Endometrial microvascular endothelial cells (primary cell): ENCODE measurements around the gene AP2S1. TPM values are rescaled to one million over a fixed set of nuclear protein-coding genes. Genes with fewer than 3 reads are reported as not detected.
"Not testable (repeated sequence)": the region's sequence is repeated elsewhere in the genome, so short reads cannot be mapped to it uniquely, and the experiment has no call there.

Experiments
- in situ Hi-C: cut with HindIII; loops from 2 replicates; pipeline ENCODE4 v1.10.0; 2017; ENCODE audit warnings: low sequenced_read_pairs, low pct_unique_long_range_greater_than_20kb; ENCODE audit errors: inconsistent ontology term
- total RNA-seq: library from RNA; depleted of rRNA; stranded (reverse); fragments of >200 nt; gene quantifications from one replicate; pipeline ENCODE4 v1.2.3, GENCODE V29; 2015; ENCODE audit errors: inconsistent ontology term

Gene AP2S1
- total RNA-seq, 1 donor from 2014 or later, result 287 TPM

GRCh38 chr19:46872967-46873366 is 22.3 kb upstream of the AP2S1 start:
- in situ Hi-C loops, result no loop called here

- in situ Hi-C loops, result not testable (repeated sequence)
These were observed 20.5 kb upstream of the AP2S1 start for GRCh38 chr19:46871173-46871572.

- in situ Hi-C loops, result no loop called here
These were observed 17.6 kb upstream of the AP2S1 start for GRCh38 chr19:46868025-46868802.

GRCh38 chr19:46867170-46867569 is 16.5 kb upstream of the AP2S1 start:
- in situ Hi-C loops, result no loop called here

GRCh38 chr19:46866407-46867136 is 15.9 kb upstream of the AP2S1 start:
- in situ Hi-C loops, result no loop called here

- in situ Hi-C loops, result no loop called here
These were observed 13.4 kb upstream of the AP2S1 start for GRCh38 chr19:46863818-46864629.

GRCh38 chr19:46862974-46863632 is 12.5 kb upstream of the AP2S1 start:
- in situ Hi-C loops, result no loop called here

GRCh38 chr19:46862503-46862834 is 11.8 kb upstream of the AP2S1 start:
- in situ Hi-C loops, result no loop called here

GRCh38 chr19:46861691-46862502 is 11.3 kb upstream of the AP2S1 start:
- in situ Hi-C loops, result no loop called here

GRCh38 chr19:46860846-46861690 is 10.4 kb upstream of the AP2S1 start, which contains the start of gene ARHGAP35:
Gene ARHGAP35 (plus strand): TSS chr19:46860997. CDS start chr19:46918676, 57,679 bp downstream.
- in situ Hi-C loops, result no loop called here

GRCh38 chr19:46860125-46860845 is 9.6 kb upstream of the AP2S1 start:
- in situ Hi-C loops, result no loop called here

- in situ Hi-C loops, result no loop called here
These were observed 9.0 kb upstream of the AP2S1 start for GRCh38 chr19:46859637-46860124.

- in situ Hi-C loops, result no loop called here
These were observed 5.7 kb upstream of the AP2S1 start for GRCh38 chr19:46856062-46857022.

GRCh38 chr19:46854698-46855097 is 4.1 kb upstream of the AP2S1 start:
- in situ Hi-C loops, result not testable (repeated sequence)

GRCh38 chr19:46852830-46853229 is 2.2 kb upstream of the AP2S1 start:
- in situ Hi-C loops, result no loop called here

- in situ Hi-C loops, result no loop called here
These were observed 1.0 kb downstream of the AP2S1 start for GRCh38 chr19:46849610-46850009.
